C4-2B (cell line): Measurements from ENCODE around the gene LYPLA2.

Experiments used
- CTCF ChIP-seq: fragments of 450-650 bp; conservative IDR thresholded peaks from 2 replicates; pipeline ENCODE4 v1.5.1; 2017; ENCODE audit warnings: mild to moderate bottlenecking
- ZFX ChIP-seq: fragments of 450-650 bp; IDR thresholded peaks from 2 replicates; pipeline ENCODE4 v1.6.1; 2017

GRCh38 chr1:23799255-23799569 lies 8.3 kb downstream of the LYPLA2 start:
- TF ChIP-seq CTCF (no peak), ZFX (no peak)
